ENCODE measurements around the gene DSCAM.

GRCh38 chr21:40445349-40445921, 401.5 kb downstream of the DSCAM start:
- TF ChIP-seq POLR2A (IDR thresholded peaks at IDR 0.05; ENCODE audit: low read depth, low read length) (no peak), POLR2AphosphoS5 (IDR thresholded peaks at IDR 0.05; ENCODE audit: low read depth, low read length) (no peak)
